ENCODE data around the gene PLXDC2.

DNA sequence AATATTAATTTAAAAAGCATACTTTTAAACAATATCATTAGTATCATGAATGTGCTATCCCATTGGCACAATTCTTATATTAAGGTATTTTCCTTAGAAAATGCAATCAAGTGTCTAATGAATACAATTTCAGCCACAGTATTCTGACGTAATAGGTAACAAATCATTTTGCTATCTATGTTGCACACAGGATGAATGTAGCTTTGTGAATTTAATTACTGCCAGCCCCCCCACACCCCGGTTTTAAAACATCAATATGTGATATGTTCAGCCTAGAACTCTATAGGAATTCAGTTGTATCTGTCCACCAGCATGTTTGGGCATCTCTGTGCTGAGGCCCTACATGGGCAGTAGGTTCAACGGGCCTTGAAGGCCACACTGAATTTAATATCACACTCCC, 274.6 kb downstream of the PLXDC2 start:
- TF ChIP-seq, protein P1, sequence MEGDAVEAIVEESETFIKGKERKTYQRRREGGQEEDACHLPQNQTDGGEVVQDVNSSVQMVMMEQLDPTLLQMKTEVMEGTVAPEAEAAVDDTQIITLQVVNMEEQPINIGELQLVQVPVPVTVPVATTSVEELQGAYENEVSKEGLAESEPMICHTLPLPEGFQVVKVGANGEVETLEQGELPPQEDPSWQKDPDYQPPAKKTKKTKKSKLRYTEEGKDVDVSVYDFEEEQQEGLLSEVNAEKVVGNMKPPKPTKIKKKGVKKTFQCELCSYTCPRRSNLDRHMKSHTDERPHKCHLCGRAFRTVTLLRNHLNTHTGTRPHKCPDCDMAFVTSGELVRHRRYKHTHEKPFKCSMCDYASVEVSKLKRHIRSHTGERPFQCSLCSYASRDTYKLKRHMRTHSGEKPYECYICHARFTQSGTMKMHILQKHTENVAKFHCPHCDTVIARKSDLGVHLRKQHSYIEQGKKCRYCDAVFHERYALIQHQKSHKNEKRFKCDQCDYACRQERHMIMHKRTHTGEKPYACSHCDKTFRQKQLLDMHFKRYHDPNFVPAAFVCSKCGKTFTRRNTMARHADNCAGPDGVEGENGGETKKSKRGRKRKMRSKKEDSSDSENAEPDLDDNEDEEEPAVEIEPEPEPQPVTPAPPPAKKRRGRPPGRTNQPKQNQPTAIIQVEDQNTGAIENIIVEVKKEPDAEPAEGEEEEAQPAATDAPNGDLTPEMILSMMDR (IDR thresholded peaks at IDR 0.05), result no peak
- no peak for TF ChIP-seq POLR2AphosphoS5 (IDR thresholded peaks at IDR 0.05)
